DLD1 (cell line): ENCODE results near the gene ITPK1.
"Not testable (repeated sequence)": the region's sequence is repeated elsewhere in the genome, so short reads cannot be mapped to it uniquely, and the experiment has no call there.

Source experiments
- in situ Hi-C: cut with HindIII; loops from 2 replicates; pipeline ENCODE4 v1.10.0; 2017; ENCODE audit warnings: low sequenced_read_pairs

The ITPK1 gene

DNA sequence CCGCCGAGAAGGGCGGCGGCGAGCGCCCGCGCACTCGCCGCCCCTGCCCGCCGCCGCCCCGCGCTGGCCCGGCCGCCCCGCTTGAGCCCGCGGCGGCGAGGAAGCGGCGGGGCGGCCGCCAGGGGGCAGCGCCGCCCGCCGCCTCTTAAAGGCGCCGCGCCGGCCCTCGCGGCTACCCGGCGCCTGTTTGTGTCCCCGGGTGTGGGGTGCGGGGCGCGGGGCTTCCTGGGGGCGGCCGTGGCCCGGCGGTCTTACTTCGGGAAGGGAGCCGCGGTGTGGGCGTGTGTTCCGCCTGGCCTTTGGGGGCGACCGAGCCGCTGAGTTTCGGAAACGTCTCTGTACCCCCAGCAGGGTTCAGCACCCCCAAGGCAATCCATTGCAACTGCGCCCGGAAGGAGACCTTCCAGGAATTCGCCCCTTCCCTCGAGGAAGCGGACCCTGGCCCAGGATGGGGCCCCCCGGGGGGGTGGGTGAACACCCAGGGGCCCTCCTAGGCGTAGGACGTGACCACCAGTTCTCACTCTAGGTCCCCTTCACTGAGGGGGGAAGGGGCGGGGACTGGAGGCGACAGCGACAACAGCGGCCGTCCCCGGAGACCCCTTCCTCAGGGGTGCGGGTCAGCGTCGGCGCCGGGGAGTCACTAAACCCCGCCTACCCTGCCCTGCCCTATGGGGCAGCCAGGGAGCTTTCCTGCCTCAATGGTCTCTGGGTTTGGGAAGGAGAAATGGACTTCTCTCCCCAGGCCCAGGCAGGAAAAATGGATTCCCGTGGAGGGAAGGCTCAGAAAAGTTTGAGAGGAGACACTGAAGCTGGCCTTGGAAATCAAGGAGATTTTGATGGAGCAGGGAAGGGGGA, at the start of gene ITPK1:
ITPK1 (minus strand) TSS at position 105 of the 855 bp plus-strand sequence. CDS start 762 bp downstream, outside the sequence.
- in situ Hi-C loops: no loop called here

- in situ Hi-C loops: no loop called here
Measured at GRCh38 chr14:93163564-93163963, 47.8 kb upstream of the ITPK1 start.

GRCh38 chr14:93161411-93161940, 45.8 kb upstream of the ITPK1 start:
- in situ Hi-C loops: no loop called here

- in situ Hi-C loops: no loop called here
Measured at GRCh38 chr14:93160353-93160801, 44.7 kb upstream of the ITPK1 start.

- in situ Hi-C loops: not testable (repeated sequence)
Measured at GRCh38 chr14:93159625-93160352, 44.1 kb upstream of the ITPK1 start.

DNA sequence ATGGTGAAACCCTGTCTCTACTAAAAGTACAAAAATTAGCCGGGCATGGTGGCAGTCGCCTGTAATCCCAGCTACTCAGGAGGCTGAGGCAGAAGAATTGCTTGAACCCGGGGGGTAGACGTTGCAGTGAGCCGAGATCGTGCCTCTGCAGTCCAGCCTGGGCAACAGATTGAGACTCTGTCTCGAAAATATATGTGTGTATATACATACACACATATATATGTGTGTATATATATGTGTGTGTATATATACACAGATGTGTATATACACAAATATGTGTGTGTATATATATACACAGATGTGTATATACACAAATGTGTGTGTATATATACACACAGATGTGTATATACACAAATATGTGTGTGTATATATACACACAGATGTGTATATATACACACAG, 42.6 kb upstream of the ITPK1 start:
- in situ Hi-C loops: not testable (repeated sequence)

- in situ Hi-C loops: no loop called here
Measured at GRCh38 chr14:93156693-93157369, 41.1 kb upstream of the ITPK1 start.

GRCh38 chr14:93155667-93156066, 39.9 kb upstream of the ITPK1 start:
- in situ Hi-C loops: no loop called here

GRCh38 chr14:93153121-93153520, 37.4 kb upstream of the ITPK1 start:
- in situ Hi-C loops: no loop called here

DNA sequence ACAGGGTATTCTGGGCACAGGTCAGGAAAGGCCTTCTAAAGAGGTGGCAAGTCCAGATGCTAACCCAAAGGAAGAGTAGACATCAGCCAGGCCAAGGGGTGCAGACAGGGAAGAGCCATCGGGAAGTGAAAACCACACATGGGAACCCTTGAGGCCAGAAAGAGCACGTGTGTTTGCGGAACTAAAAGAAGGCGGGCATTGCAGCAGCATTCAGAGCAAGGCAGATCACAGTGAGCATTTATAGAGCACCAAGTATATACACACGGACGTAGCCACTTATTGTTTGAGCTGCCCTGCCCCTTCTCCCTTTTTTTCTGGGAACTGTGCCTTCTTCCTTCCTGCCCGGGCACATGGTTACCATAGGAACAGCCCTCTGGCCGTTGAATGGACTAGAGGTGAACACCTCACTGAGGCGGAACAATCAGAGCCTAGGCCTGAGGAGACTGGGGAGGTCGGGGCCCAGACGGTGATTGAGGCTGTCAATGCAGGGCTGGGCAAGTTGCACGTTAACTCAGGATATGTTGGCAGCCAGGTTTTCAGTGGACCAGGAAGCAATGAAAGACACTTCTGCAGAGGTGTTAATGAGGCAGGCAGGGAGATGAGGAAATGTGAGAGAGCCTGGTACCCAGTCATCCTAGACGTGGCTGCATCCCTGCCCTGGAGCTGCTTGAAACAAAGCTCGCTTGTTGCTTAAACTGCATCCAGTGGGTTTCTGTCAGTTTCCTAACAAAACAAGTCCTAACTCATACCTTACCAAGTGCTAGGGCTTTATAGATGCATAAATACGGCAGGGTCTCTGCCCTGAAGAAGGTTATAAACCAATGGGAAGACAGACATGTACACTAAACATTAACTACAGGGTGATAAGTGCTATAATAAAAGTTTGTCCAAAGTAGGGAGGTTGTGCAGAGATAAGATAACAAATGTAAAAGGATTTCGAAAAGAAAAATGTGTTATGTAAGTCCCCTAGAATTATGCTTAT, 34.8 kb upstream of the ITPK1 start:
- in situ Hi-C loops: no loop called here

DNA sequence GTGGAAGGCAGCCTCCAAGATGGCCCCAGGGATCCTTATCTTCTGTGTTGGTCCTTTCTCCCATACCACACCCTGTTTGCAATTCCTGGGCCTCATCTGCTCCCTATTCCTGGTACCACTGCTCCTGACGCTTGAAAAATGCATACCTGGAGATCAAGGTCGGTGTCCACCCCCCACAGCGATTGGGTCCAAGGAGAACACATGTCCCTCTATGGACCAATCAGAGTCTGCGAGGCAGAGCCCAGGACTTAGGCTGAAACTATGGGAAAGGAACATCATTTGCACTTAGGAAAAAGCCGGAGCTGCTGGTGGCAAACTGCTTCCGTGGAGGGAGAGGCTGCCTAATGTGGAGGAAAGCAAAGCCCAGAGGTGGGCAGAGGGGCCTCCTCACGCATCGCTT, 33.3 kb upstream of the ITPK1 start:
- in situ Hi-C loops: loop anchor here (25.0 kb wide), 1 partner anchor 312 kb away; no protein-coding TSS in a partner anchor

DNA sequence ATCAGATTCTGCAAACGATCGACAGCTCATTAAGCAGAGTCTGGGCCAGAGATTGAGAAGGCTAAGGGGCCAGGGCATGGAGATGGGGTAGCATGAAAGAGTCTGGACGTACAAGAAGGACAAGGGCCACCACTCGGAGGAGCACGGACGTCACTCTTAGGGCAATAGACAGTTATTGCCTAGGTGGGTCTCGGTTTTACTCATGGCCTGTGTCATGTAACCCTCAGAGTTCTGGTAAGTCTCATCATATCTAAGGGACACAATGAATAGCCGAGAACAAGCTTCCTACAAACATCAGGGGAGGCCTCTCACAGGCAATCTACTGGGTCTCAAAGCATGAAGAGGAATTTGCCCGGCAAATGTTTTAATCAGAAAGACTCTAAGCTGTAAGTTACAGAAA, 30.4 kb upstream of the ITPK1 start:
- in situ Hi-C loops: loop anchor here (25.0 kb wide), 1 partner anchor 309 kb away; no protein-coding TSS in a partner anchor

- in situ Hi-C loops: loop anchor here (25.0 kb wide), 1 partner anchor 306 kb away; no protein-coding TSS in a partner anchor
Measured at GRCh38 chr14:93142854-93143652, 27.3 kb upstream of the ITPK1 start.

GRCh38 chr14:93137864-93138263, 22.1 kb upstream of the ITPK1 start:
- in situ Hi-C loops: loop anchor here (5.0 to 25.0 kb wide), 2 partner anchors 176 to 301 kb away; no protein-coding TSS in a partner anchor

DNA sequence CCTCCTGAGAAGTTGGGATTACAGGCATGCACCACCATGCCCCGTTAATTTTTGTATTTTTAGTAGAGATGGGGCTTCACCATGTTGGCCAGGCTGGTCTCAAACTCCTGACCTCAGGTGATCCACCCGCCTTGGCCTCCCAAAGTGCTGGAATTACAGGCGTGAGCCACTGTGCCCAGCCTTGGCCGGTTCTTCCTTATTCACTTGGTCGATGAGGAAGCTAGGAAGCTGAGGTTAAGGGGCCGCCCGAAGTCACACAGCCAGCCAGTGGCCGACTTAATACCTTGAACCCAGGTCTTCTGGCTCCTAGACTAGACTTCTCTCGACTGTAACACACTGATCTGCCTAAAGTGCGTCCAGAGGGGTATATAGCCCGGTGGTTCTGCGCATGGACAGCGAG, 20.8 kb upstream of the ITPK1 start:
- in situ Hi-C loops: loop anchor here (5.0 to 25.0 kb wide), 2 partner anchors 174 to 299 kb away; no protein-coding TSS in a partner anchor

DNA sequence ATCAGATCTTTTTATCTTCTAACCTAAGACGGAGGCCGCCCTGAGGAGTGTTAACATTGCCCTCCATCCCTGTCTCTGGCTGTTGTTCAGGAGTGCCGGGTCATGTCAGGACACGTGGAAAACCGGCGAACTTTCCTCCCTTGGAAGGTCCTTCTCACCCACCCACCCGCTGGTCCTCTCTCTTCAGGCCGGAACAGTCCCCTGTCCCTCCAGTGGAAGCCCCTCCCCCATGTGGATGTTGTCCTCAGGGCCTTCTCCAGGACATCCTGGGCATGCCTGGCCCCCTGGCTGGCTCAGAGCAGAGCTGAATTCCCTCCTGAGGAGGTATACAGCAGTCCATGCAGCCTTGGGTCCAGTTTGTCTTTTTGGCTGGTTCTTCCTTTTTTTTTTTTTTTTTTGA, 20.3 kb upstream of the ITPK1 start:
- in situ Hi-C loops: loop anchor here (5.0 to 25.0 kb wide), 2 partner anchors 174 to 299 kb away; no protein-coding TSS in a partner anchor

- in situ Hi-C loops: loop anchor here (5.0 to 25.0 kb wide), 2 partner anchors 173 to 298 kb away; no protein-coding TSS in a partner anchor
Measured at GRCh38 chr14:93135399-93135798, 19.7 kb upstream of the ITPK1 start.

DNA sequence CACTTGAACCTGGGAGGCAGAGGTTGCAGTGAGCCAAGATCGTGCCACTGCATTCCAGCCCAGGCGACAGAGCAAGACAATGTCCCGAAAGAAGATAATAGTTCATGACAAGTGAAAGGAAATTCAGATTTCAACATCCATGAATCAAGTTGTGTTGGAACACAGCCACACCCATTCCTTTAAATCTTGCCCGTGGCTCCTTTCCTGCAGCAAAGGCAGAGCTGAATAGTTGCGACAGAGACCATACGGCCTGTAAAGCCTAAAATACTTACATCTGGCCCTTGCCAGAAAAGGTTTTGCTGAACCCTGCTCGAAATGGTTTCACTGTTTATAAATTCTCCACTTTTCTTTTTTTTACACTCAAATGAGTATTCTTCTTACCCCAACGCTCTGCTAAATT, 17.7 kb upstream of the ITPK1 start:
- in situ Hi-C loops: loop anchor here (25.0 kb wide), 1 partner anchor 296 kb away; no protein-coding TSS in a partner anchor
